Trophoblast cell (in vitro differentiated cells and primary cell): ENCODE data around the gene IQCM.

ENCODE experiments used
- DNase-seq, 2 donors: peaks; one replicate each; pipeline ENCODE4 v3.0.0-alpha.2; 2016
- H2AFZ ChIP-seq: 2 replicates; pipeline ENCODE4 v1.6.1; 2013; ENCODE audit warnings: low read length, moderate library complexity, mild to moderate bottlenecking; ENCODE audit not compliant: insufficient read depth, poor library complexity
- H2AK5ac ChIP-seq: 2 replicates; pipeline ENCODE4 v1.6.1; 2013; ENCODE audit warnings: mild to moderate bottlenecking, low read length
- H2BK120ac ChIP-seq: 2 replicates; pipeline ENCODE4 v1.6.1; 2013; ENCODE audit warnings: low read length, mild to moderate bottlenecking, moderate library complexity; ENCODE audit not compliant: insufficient read depth, poor library complexity
- H2BK12ac ChIP-seq: 2 replicates; pipeline ENCODE4 v1.6.1; 2013; ENCODE audit warnings: mild to moderate bottlenecking, low read length, moderate library complexity
- H2BK5ac ChIP-seq: 2 replicates; pipeline ENCODE4 v1.6.1; 2013; ENCODE audit warnings: low read length, low read depth, moderate library complexity, mild to moderate bottlenecking; ENCODE audit not compliant: poor library complexity
- H3K14ac ChIP-seq: 2 replicates; pipeline ENCODE4 v1.6.1; 2013; ENCODE audit warnings: mild to moderate bottlenecking, low read length
- H3K18ac ChIP-seq: 2 replicates; pipeline ENCODE4 v1.6.1; 2013; ENCODE audit warnings: mild to moderate bottlenecking, low read length
- H3K23ac ChIP-seq: 2 replicates; pipeline ENCODE4 v1.6.1; 2013; ENCODE audit warnings: low read length
- H3K27ac ChIP-seq: 2 replicates; pipeline ENCODE4 v1.5.1; 2013; ENCODE audit warnings: low read depth, mild to moderate bottlenecking, inconsistent platforms, low read length, moderate library complexity
- H3K27me3 ChIP-seq: 2 replicates; pipeline ENCODE4 v1.6.1; 2013; ENCODE audit warnings: inconsistent platforms, mild to moderate bottlenecking, low read length, moderate library complexity; ENCODE audit not compliant: insufficient read depth
- H3K36me3 ChIP-seq, 2 experiments: 1 replicate in 1 of 2; 2 replicates in 1 of 2; pipeline ENCODE4 v1.6.1; 2013; ENCODE audit warnings: low read length in 2 of 2, mild to moderate bottlenecking in 2 of 2, moderate library complexity in 1 of 2; ENCODE audit not compliant: insufficient read depth in 2 of 2, control insufficient read depth in 1 of 2
- H3K4ac ChIP-seq: 2 replicates; pipeline ENCODE4 v1.6.1; 2013; ENCODE audit warnings: low read depth, mild to moderate bottlenecking, low read length, moderate library complexity
- H3K4me1 ChIP-seq, 2 experiments: 1 replicate in 1 of 2; 2 replicates in 1 of 2; pipeline ENCODE4 v1.6.1; 2013; ENCODE audit warnings: low read length in 2 of 2, mild to moderate bottlenecking in 2 of 2, moderate library complexity in 1 of 2; ENCODE audit not compliant: insufficient read depth in 2 of 2, control insufficient read depth in 1 of 2
- H3K4me2 ChIP-seq: 2 replicates; pipeline ENCODE4 v1.6.1; 2013; ENCODE audit warnings: inconsistent platforms, mild to moderate bottlenecking, low read length, moderate library complexity
- H3K4me3 ChIP-seq: 2 replicates; pipeline ENCODE4 v1.5.1; 2013; ENCODE audit warnings: mild to moderate bottlenecking, low read depth, low read length, inconsistent platforms
- H3K79me1 ChIP-seq: one replicate; pipeline ENCODE4 v1.6.1; 2013; ENCODE audit warnings: low read length
- H3K79me2 ChIP-seq: 2 replicates; pipeline ENCODE4 v1.6.1; 2013; ENCODE audit warnings: low read length, mild to moderate bottlenecking; ENCODE audit not compliant: control insufficient read depth, insufficient read depth, poor library complexity
- H3K9ac ChIP-seq: 2 replicates; pipeline ENCODE4 v1.6.1; 2013; ENCODE audit warnings: mild to moderate bottlenecking, low read length
- H3K9me3 ChIP-seq: 2 replicates; pipeline ENCODE4 v1.6.1; 2013; ENCODE audit warnings: low read depth, mild to moderate bottlenecking, control low read depth, inconsistent platforms, low read length; ENCODE audit not compliant: insufficient read depth
- H4K12ac ChIP-seq: 2 replicates; pipeline ENCODE4 v1.6.1; 2013; ENCODE audit warnings: low read depth, mild to moderate bottlenecking, low read length, moderate library complexity
- H4K8ac ChIP-seq: 2 replicates; pipeline ENCODE4 v1.6.1; 2013; ENCODE audit warnings: low read depth, mild to moderate bottlenecking, low read length, moderate library complexity
- H4K91ac ChIP-seq: one replicate; pipeline ENCODE4 v1.6.1; 2013; ENCODE audit warnings: low read depth, mild to moderate bottlenecking, low read length, moderate library complexity
- WGBS: extraction: QIAGEN DNeasy Blood & Tissue Kit; methylation state at CpG from one replicate; pipeline ENCODE4 v1.1.7; 2013; ENCODE audit warnings: missing lambda C conversion rate; ENCODE audit not compliant: insufficient read length, insufficient coverage; ENCODE audit errors: extremely low coverage; 5-methylcytosine and 5-hydroxymethylcytosine counted together

The IQCM gene

GRCh38 chr4:149711593-149712365 lies 103.9 kb downstream of the IQCM start:
- DNase-seq, result no peak
- Histone ChIP-seq H3K4me2 (no peak overlapping the region), H3K23ac (no peak overlapping the region), H2AFZ (no peak overlapping the region), H4K91ac (no peak overlapping the region), H3K4me3 (no peak overlapping the region), H3K27ac (no peak overlapping the region), H2BK12ac (no peak overlapping the region), H3K79me1 (no peaks in the 10 kb centered on the region), H3K27me3 (no peaks in the 10 kb centered on the region), H4K8ac (no peak overlapping the region), H2BK120ac (no peak overlapping the region), H3K14ac (no peak overlapping the region), H3K79me2 (no peaks in the 10 kb centered on the region), H3K18ac (no peak overlapping the region), H3K4me1 (peaks cover 0 to 2% of the 10 kb centered on the region in 2 experiments), H3K9ac (no peak overlapping the region), H3K4ac (no peak overlapping the region), H4K12ac (no peak overlapping the region), H2BK5ac (no peak overlapping the region), H2AK5ac (no peak overlapping the region), H3K36me3 (no peaks in the 10 kb centered on the region), H3K9me3 (peaks cover 11% of the 10 kb centered on the region)
- no CpG with 5 or more reads among the region's 2 CpGs for WGBS

- H3K79me2 ChIP-seq, result no peaks in the 10 kb centered on the region
- DNase-seq, result no peak
- H2AFZ ChIP-seq, result no peak overlapping the region
- no peak overlapping the region for H3K4me2 ChIP-seq
- no peak overlapping the region for H2AK5ac ChIP-seq
- no peaks in the 10 kb centered on the region for H3K79me1 ChIP-seq
- H3K18ac ChIP-seq, result no peak overlapping the region
- no peaks in the 10 kb centered on the region for H3K9me3 ChIP-seq
- H2BK120ac ChIP-seq, result no peak overlapping the region
- H3K23ac ChIP-seq, result no peak overlapping the region
- no peak overlapping the region for H3K14ac ChIP-seq
- H4K91ac ChIP-seq, result no peak overlapping the region
- H3K4me1 ChIP-seq, result peaks cover 0 to 2% of the 10 kb centered on the region in 2 experiments
- H3K36me3 ChIP-seq, result no peaks in the 10 kb centered on the region
- H3K9ac ChIP-seq, result no peak overlapping the region
- no peak overlapping the region for H4K8ac ChIP-seq
- no peak overlapping the region for H2BK12ac ChIP-seq
- H3K27ac ChIP-seq, result no peak overlapping the region
- no peak overlapping the region for H3K4ac ChIP-seq
- no peaks in the 10 kb centered on the region for H3K27me3 ChIP-seq
- H2BK5ac ChIP-seq, result no peak overlapping the region
- H3K4me3 ChIP-seq, result no peak overlapping the region
- H4K12ac ChIP-seq, result no peak overlapping the region
Observed at GRCh38 chr4:149709640-149710039, 106.0 kb downstream of the IQCM start.

GRCh38 chr4:149708513-149709130 lies 107.0 kb downstream of the IQCM start:
- H2BK120ac ChIP-seq, result no peak overlapping the region
- H4K8ac ChIP-seq, result no peak overlapping the region
- no peak overlapping the region for H3K18ac ChIP-seq
- H3K23ac ChIP-seq, result no peak overlapping the region
- H3K4me2 ChIP-seq, result no peak overlapping the region
- no peak overlapping the region for H3K9ac ChIP-seq
- DNase-seq, result no peak
- no peak overlapping the region for H3K4me3 ChIP-seq
- no peak overlapping the region for H2BK5ac ChIP-seq
- H4K12ac ChIP-seq, result no peak overlapping the region
- no peaks in the 10 kb centered on the region for H3K9me3 ChIP-seq
- H3K14ac ChIP-seq, result no peak overlapping the region
- no peaks in the 10 kb centered on the region for H3K79me1 ChIP-seq
- no peak overlapping the region for H2BK12ac ChIP-seq
- no peaks in the 10 kb centered on the region for H3K79me2 ChIP-seq
- no peaks in the 10 kb centered on the region for H3K36me3 ChIP-seq
- no peaks in the 10 kb centered on the region for H3K27me3 ChIP-seq
- H4K91ac ChIP-seq, result no peak overlapping the region
- H2AFZ ChIP-seq, result no peak overlapping the region
- H3K4ac ChIP-seq, result no peak overlapping the region
- no peak overlapping the region for H3K27ac ChIP-seq
- no peak overlapping the region for H2AK5ac ChIP-seq
- no CpG with 5 or more reads among the region's 1 CpG for WGBS
- H3K4me1 ChIP-seq, result peaks cover 0 to 2% of the 10 kb centered on the region in 2 experiments

- no peak overlapping the region for H3K18ac ChIP-seq
- H3K23ac ChIP-seq, result no peak overlapping the region
- H3K79me1 ChIP-seq, result no peaks in the 10 kb centered on the region
- DNase-seq, result no peak
- no peaks in the 10 kb centered on the region for H3K79me2 ChIP-seq
- no peak overlapping the region for H3K27ac ChIP-seq
- no peak overlapping the region for H4K12ac ChIP-seq
- no peak overlapping the region for H3K4ac ChIP-seq
- no CpG with 5 or more reads among the region's 1 CpG for WGBS
- no peak overlapping the region for H3K14ac ChIP-seq
- no peak overlapping the region for H2AK5ac ChIP-seq
- no peaks in the 10 kb centered on the region for H3K9me3 ChIP-seq
- H3K4me1 ChIP-seq, result peaks cover 0 to 2% of the 10 kb centered on the region in 2 experiments
- H2BK120ac ChIP-seq, result no peak overlapping the region
- no peak overlapping the region for H2BK12ac ChIP-seq
- H4K91ac ChIP-seq, result no peak overlapping the region
- H3K27me3 ChIP-seq, result no peaks in the 10 kb centered on the region
- H2AFZ ChIP-seq, result no peak overlapping the region
- no peak overlapping the region for H3K9ac ChIP-seq
- H3K36me3 ChIP-seq, result no peaks in the 10 kb centered on the region
- H3K4me3 ChIP-seq, result no peak overlapping the region
- H2BK5ac ChIP-seq, result no peak overlapping the region
- H4K8ac ChIP-seq, result no peak overlapping the region
- H3K4me2 ChIP-seq, result no peak overlapping the region
Observed at GRCh38 chr4:149707862-149708261, 107.8 kb downstream of the IQCM start.
